OCI-LY1 (cell line): ENCODE measurements around the gene WWP2.

Experiments used
- H2AFZ ChIP-seq: fragments of 200-600 bp; sonication (generic), shearing (Covaris generic); 2 replicates; pipeline ENCODE4 v1.6.0; 2014; ENCODE audit warnings: antibody characterized with exemption, mild to moderate bottlenecking, low read length
- H3F3A ChIP-seq: fragments of 200-600 bp; sonication (generic), shearing (Covaris generic); 2 replicates; pipeline ENCODE4 v1.6.0; 2014; ENCODE audit warnings: mild to moderate bottlenecking, antibody characterized with exemption, low read length, moderate library complexity; ENCODE audit not compliant: insufficient read depth
- H3K27ac ChIP-seq: fragments of 200-600 bp; sonication (generic); 2 replicates; pipeline ENCODE4 v1.5.1; 2014; ENCODE audit warnings: low read length, mixed run types, mild to moderate bottlenecking, low read depth; ENCODE audit not compliant: poor library complexity, severe bottlenecking
- H3K27me3 ChIP-seq: fragments of 200-600 bp; sonication (generic); 2 replicates; pipeline ENCODE4 v1.6.0; 2014; ENCODE audit warnings: antibody characterized with exemption, mild to moderate bottlenecking, low read length, moderate library complexity; ENCODE audit not compliant: insufficient read depth
- H3K36me3 ChIP-seq: fragments of 200-600 bp; sonication (generic); 2 replicates; pipeline ENCODE4 v1.6.1; 2014; ENCODE audit warnings: mild to moderate bottlenecking, antibody characterized with exemption, low read length, moderate library complexity, mixed read lengths; ENCODE audit not compliant: insufficient read depth
- H3K4me1 ChIP-seq: fragments of 200-600 bp; sonication (generic); 2 replicates; pipeline ENCODE4 v1.5.1; 2014; ENCODE audit warnings: mild to moderate bottlenecking, low read length, moderate library complexity; ENCODE audit not compliant: insufficient read depth, severe bottlenecking
- H3K4me2 ChIP-seq: fragments of 200-600 bp; sonication (generic), shearing (Covaris generic); 2 replicates; pipeline ENCODE4 v1.6.1; 2014; ENCODE audit warnings: low read length
- H3K4me3 ChIP-seq: fragments of 200-600 bp; sonication (generic); 2 replicates; pipeline ENCODE4 v1.5.1; 2014; ENCODE audit warnings: low read length, low read depth, mild to moderate bottlenecking, mixed read lengths; ENCODE audit not compliant: poor library complexity, severe bottlenecking
- H3K79me2 ChIP-seq: fragments of 200-600 bp; shearing (Covaris generic); 2 replicates; pipeline ENCODE4 v1.6.1; 2016; ENCODE audit warnings: mixed run types, low read length, mixed read lengths; ENCODE audit not compliant: insufficient read depth
- H3K9ac ChIP-seq: fragments of 200-600 bp; sonication (generic), shearing (Covaris generic); 2 replicates; pipeline ENCODE4 v1.6.1; 2014; ENCODE audit warnings: mild to moderate bottlenecking, low read length, mixed read lengths
- H3K9me2 ChIP-seq: fragments of 200-600 bp; sonication (generic), shearing (Covaris generic); 2 replicates; pipeline ENCODE4 v1.6.1; 2014; ENCODE audit warnings: low read depth, mild to moderate bottlenecking, low read length, mixed read lengths
- H3K9me3 ChIP-seq: fragments of 200-600 bp; shearing (Covaris generic); 2 replicates; pipeline ENCODE4 v1.6.1; 2014; ENCODE audit warnings: low read length, mixed read lengths
- H4K20me1 ChIP-seq: fragments of 200-600 bp; sonication (generic), shearing (Covaris generic); 2 replicates; pipeline ENCODE4 v1.6.0; 2016; ENCODE audit warnings: mild to moderate bottlenecking, low read length; ENCODE audit not compliant: insufficient read depth
- EZH2 ChIP-seq: fragments of 200-600 bp; sonication (generic), shearing (Covaris generic); IDR thresholded peaks from 2 replicates; pipeline ENCODE4 v1.8.0; 2017; ENCODE audit warnings: borderline replicate concordance, mixed run types, mild to moderate bottlenecking, antibody characterized with exemption, low read length, moderate library complexity, mixed read lengths
- TF ChIP-seq, protein P1 (sequence below): fragments of 200-600 bp; sonication (generic), shearing (Covaris generic); IDR thresholded peaks from 2 replicates; pipeline ENCODE4 v1.5.1; 2017; ENCODE audit warnings: mild to moderate bottlenecking, antibody characterized with exemption, low read length, moderate library complexity, mixed read lengths

Gene WWP2

DNA sequence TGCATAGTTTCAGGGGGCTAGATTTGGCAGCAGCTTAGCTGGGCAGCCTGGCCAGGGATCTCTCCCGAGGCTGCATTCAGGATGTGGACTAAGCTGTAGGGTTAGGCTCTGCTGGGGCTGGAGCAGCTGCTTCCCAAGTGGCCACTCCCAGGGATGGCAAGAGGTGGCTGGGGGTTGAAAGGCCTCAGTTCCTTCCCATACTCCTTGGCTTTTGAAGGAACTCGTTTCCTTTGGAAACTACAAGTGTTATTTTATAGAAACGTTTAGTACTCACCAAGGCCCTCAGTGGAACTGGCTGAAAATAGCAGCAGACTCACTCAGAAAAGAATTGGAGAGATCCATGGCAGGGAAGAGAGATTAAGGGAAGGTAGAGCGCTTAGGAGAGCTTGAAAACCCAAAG is 76.4 kb downstream of the WWP2 start:
- Histone ChIP-seq H3K9ac (no peak overlapping the region), H3K9me3 (no peaks in the 10 kb centered on the region), H3K4me2 (no peak overlapping the region), H3K36me3 (peaks cover 6% of the 10 kb centered on the region; the same call in 1 of the 2 replicates), H3F3A (no peaks in the 10 kb centered on the region), H3K27ac (no peak overlapping the region), H3K9me2 (no peaks in the 10 kb centered on the region), H3K27me3 (no peaks in the 10 kb centered on the region), H3K79me2 (no peaks in the 10 kb centered on the region), H4K20me1 (no peaks in the 10 kb centered on the region), H3K4me1 (peaks cover 8% of the 10 kb centered on the region), H2AFZ (no peak overlapping the region), H3K4me3 (no peak overlapping the region)
- TF ChIP-seq EZH2 = no peak
- TF ChIP-seq, protein P1, sequence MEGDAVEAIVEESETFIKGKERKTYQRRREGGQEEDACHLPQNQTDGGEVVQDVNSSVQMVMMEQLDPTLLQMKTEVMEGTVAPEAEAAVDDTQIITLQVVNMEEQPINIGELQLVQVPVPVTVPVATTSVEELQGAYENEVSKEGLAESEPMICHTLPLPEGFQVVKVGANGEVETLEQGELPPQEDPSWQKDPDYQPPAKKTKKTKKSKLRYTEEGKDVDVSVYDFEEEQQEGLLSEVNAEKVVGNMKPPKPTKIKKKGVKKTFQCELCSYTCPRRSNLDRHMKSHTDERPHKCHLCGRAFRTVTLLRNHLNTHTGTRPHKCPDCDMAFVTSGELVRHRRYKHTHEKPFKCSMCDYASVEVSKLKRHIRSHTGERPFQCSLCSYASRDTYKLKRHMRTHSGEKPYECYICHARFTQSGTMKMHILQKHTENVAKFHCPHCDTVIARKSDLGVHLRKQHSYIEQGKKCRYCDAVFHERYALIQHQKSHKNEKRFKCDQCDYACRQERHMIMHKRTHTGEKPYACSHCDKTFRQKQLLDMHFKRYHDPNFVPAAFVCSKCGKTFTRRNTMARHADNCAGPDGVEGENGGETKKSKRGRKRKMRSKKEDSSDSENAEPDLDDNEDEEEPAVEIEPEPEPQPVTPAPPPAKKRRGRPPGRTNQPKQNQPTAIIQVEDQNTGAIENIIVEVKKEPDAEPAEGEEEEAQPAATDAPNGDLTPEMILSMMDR = no peak

DNA sequence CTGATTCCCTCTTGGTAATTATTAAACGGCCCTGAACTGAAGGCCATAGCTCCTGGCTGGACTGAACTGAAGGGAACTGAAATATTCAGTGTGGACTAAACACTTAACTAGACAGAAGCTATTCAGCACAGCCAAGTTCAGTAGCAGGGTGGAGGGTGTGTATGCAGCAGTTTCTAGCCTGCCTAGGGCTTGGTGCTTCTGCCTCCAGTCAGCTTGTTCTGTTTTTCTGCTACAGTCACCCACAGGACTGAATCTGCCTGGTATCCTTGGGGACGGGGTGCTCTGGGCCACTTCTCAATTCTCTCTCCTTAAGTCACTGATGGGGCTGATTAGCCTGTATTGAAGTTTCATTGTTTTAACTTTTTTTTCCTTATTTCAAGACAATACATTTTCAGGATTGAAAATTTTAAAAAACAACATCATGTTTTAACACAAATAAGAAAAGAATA is 77.1 kb downstream of the WWP2 start:
- peaks cover 8% of the 10 kb centered on the region for H3K4me1 ChIP-seq
- H3F3A ChIP-seq = no peaks in the 10 kb centered on the region
- no peaks in the 10 kb centered on the region for H3K27me3 ChIP-seq
- no peak overlapping the region for H3K27ac ChIP-seq
- no peak overlapping the region for H2AFZ ChIP-seq
- H3K9ac ChIP-seq = no peak overlapping the region
- H3K36me3 ChIP-seq = peaks cover 6% of the 10 kb centered on the region; the same call in 1 of the 2 replicates
- H3K9me2 ChIP-seq = no peaks in the 10 kb centered on the region
- no peak for TF ChIP-seq EZH2
- TF ChIP-seq, protein P1 = no peak
- H3K9me3 ChIP-seq = no peaks in the 10 kb centered on the region
- H4K20me1 ChIP-seq = no peaks in the 10 kb centered on the region
- no peaks in the 10 kb centered on the region for H3K79me2 ChIP-seq
- H3K4me2 ChIP-seq = no peak overlapping the region
- H3K4me3 ChIP-seq = no peak overlapping the region

DNA sequence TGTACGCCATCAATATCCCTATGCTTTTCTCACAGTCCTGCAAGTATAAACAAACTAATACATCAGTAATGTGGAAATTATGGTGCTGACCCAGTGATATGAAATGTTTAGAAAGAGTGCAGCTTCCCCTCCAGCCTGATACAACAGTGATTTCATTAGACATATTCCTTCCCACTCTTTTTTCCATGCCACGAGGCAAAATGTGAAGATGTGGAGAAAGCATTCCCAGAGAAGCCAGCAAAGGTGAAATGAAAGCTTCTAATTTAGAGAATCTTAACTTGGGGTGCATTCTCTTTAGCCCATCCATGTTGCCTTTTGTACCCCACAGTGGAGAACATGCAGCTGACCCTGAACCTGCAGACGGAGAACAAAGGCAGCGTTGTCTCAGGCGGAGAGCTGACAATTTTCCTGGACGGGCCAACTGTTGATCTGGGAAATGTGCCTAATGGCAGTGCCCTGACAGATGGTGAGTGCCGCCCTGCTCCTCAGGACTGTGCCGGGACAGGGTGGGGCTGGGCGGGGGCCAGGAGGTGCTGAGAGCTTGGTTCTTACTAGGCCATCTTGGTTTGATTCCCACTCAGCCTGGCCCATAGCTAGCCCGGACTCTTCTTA is 77.8 kb downstream of the WWP2 start:
- Histone ChIP-seq H3K4me2 (no peak overlapping the region), H3K9me2 (no peaks in the 10 kb centered on the region), H3K27me3 (no peaks in the 10 kb centered on the region), H2AFZ (no peak overlapping the region), H3K27ac (no peak overlapping the region), H3F3A (no peaks in the 10 kb centered on the region), H3K9ac (no peak overlapping the region), H4K20me1 (no peaks in the 10 kb centered on the region), H3K79me2 (no peaks in the 10 kb centered on the region), H3K9me3 (no peaks in the 10 kb centered on the region), H3K4me1 (peaks cover 5% of the 10 kb centered on the region), H3K4me3 (no peak overlapping the region), H3K36me3 (peaks cover 6% of the 10 kb centered on the region; the same call in 1 of the 2 replicates)
- TF ChIP-seq, protein P1 = no peak
- no peak for TF ChIP-seq EZH2
